GM23338 (cell line): Measurements from ENCODE around the gene CCDC28A. TPM values are rescaled to one million over a fixed set of nuclear protein-coding genes. Genes with fewer than 3 reads are reported as not detected.

Experiments used
- ATAC-seq: fragments of 200-7000 bp; cut with Tn5 transposase; 3 replicates; pipeline ENCODE4 v1.9.1; 2020
- DNase-seq: peaks from one replicate; pipeline ENCODE4 v3.0.0-alpha.2; 2015; ENCODE audit warnings: low spot score
- H2AFZ ChIP-seq: fragments of 200-600 bp; sonication (generic); 2 replicates; pipeline ENCODE4 v1.8.0; 2016; ENCODE audit warnings: antibody characterized with exemption, mild to moderate bottlenecking, moderate library complexity
- H3F3A ChIP-seq: fragments of 200-600 bp; sonication (generic); replicated peaks from 2 replicates; pipeline ENCODE4 v1.8.0; 2017; ENCODE audit warnings: antibody characterized with exemption, mixed run types, low read depth
- H3K27ac ChIP-seq: fragments of 200-600 bp; sonication (generic); 2 replicates; pipeline ENCODE4 v1.6.1; 2016; ENCODE audit warnings: low read depth
- H3K27me3 ChIP-seq: fragments of 200-600 bp; sonication (generic); 2 replicates; pipeline ENCODE4 v1.8.0; 2016; ENCODE audit warnings: mild to moderate bottlenecking, mixed run types, moderate library complexity; ENCODE audit not compliant: insufficient read depth
- H3K36me3 ChIP-seq: fragments of 200-600 bp; sonication (generic); 2 replicates; pipeline ENCODE4 v1.8.0; 2016; ENCODE audit warnings: mild to moderate bottlenecking; ENCODE audit not compliant: insufficient read depth
- H3K4me1 ChIP-seq: fragments of 200-600 bp; sonication (generic); 2 replicates; pipeline ENCODE4 v1.8.0; 2016; ENCODE audit warnings: mild to moderate bottlenecking, moderate library complexity; ENCODE audit not compliant: insufficient read depth
- H3K4me2 ChIP-seq: fragments of 200-600 bp; sonication (generic); 2 replicates; pipeline ENCODE4 v1.7.1; 2017; ENCODE audit warnings: mixed run types
- H3K4me3 ChIP-seq: fragments of 200-600 bp; sonication (generic); 2 replicates; pipeline ENCODE4 v1.6.1; 2016; ENCODE audit warnings: mixed run types
- H3K79me2 ChIP-seq: fragments of 200-600 bp; sonication (generic); replicated peaks from 2 replicates; pipeline ENCODE4 v1.8.0; 2017; ENCODE audit warnings: mild to moderate bottlenecking; ENCODE audit not compliant: insufficient read depth
- H3K9me2 ChIP-seq: fragments of 200-600 bp; sonication (generic); 2 replicates; pipeline ENCODE4 v1.8.0; 2017; ENCODE audit not compliant: insufficient read depth
- H4K20me1 ChIP-seq: fragments of 200-600 bp; sonication (generic); replicated peaks from 2 replicates; pipeline ENCODE4 v1.8.0; 2017; ENCODE audit warnings: mild to moderate bottlenecking; ENCODE audit not compliant: insufficient read depth
- H3K27ac Mint-ChIP-seq: 2 replicates; pipeline ENCODE4 v1.8.0; 2020; ENCODE audit warnings: inconsistent platforms, mild to moderate bottlenecking, moderate library complexity, mixed read lengths
- H3K27me3 Mint-ChIP-seq: 3 replicates; pipeline ENCODE4 v1.8.0; 2022; ENCODE audit warnings: low read depth, mild to moderate bottlenecking, moderate library complexity, mixed read lengths, inconsistent platforms; ENCODE audit not compliant: insufficient read depth, poor library complexity
- H3K36me3 Mint-ChIP-seq: 3 replicates; pipeline ENCODE4 v1.8.0; 2021; ENCODE audit warnings: low read depth, mild to moderate bottlenecking, inconsistent platforms, moderate library complexity, mixed read lengths
- H3K4me1 Mint-ChIP-seq: 3 replicates; pipeline ENCODE4 v1.8.0; 2020; ENCODE audit warnings: mild to moderate bottlenecking, inconsistent platforms, mixed read lengths
- H3K4me3 Mint-ChIP-seq: 3 replicates; pipeline ENCODE4 v1.8.0; 2021; ENCODE audit warnings: moderate library complexity, mild to moderate bottlenecking, inconsistent platforms, mixed read lengths
- H3K9me3 Mint-ChIP-seq: 3 replicates; pipeline ENCODE4 v1.8.0; 2020; ENCODE audit warnings: moderate library complexity, mild to moderate bottlenecking, inconsistent platforms, mixed read lengths
- CREB1 ChIP-seq: fragments of 250-450 bp; sonication (Bioruptor Pico); IDR thresholded peaks from 2 replicates; pipeline ENCODE4 v1.5.0; 2020; ENCODE audit warnings: low read depth, mild to moderate bottlenecking, moderate library complexity
- EZH2phosphoT487 ChIP-seq: fragments of 200-600 bp; sonication (generic); IDR thresholded peaks from one replicate; pipeline ENCODE4 v1.8.1; 2018; ENCODE audit warnings: antibody characterized with exemption; ENCODE audit not compliant: unreplicated experiment
- JUNB ChIP-seq: IDR thresholded peaks from one replicate; pipeline ENCODE4 v1.6.1; 2016; ENCODE audit warnings: antibody characterized with exemption; ENCODE audit not compliant: unreplicated experiment
- NANOG ChIP-seq: IDR thresholded peaks from 2 replicates; pipeline ENCODE4 v1.6.1; 2016; ENCODE audit warnings: antibody characterized with exemption, borderline replicate concordance
- POLR2AphosphoS5 ChIP-seq: IDR thresholded peaks from 2 replicates; pipeline ENCODE4 v1.6.1; 2016; ENCODE audit warnings: antibody characterized with exemption, low read depth
- REST ChIP-seq: IDR thresholded peaks from one replicate; pipeline ENCODE4 v1.6.1; 2018; ENCODE audit warnings: antibody characterized with exemption; ENCODE audit not compliant: unreplicated experiment
- STAT1 ChIP-seq: IDR thresholded peaks from one replicate; pipeline ENCODE4 v1.6.1; 2016; ENCODE audit warnings: antibody characterized with exemption; ENCODE audit not compliant: unreplicated experiment
- ZNF331 ChIP-seq: fragments of 250-450 bp; sonication (Bioruptor Pico); IDR thresholded peaks from 2 replicates; pipeline ENCODE4 v1.5.0; 2020; ENCODE audit warnings: low read depth, mild to moderate bottlenecking, moderate library complexity
- polyA plus RNA-seq: library from polyadenylated mRNA; unstranded; fragments of >200 nt; fragmentation: Nextera tagmentation; extraction: Ambion mirVana; gene quantifications from 2 replicates; pipeline ENCODE4 v1.2.1, GENCODE V29; 2016
- total RNA-seq: library from RNA; depleted of rRNA; stranded (reverse); fragments of >200 nt; shearing (Covaris generic); gene quantifications from 2 replicates; pipeline ENCODE4 v1.2.3, GENCODE V29; 2014
- TF ChIP-seq, protein P1 (sequence below), 2 experiments: fragments of 200-600 bp in 1 of 2; sonication (generic) in 1 of 2; conservative IDR thresholded peaks; 2 replicates each; pipeline versions ENCODE4 v1.5.1 to v1.6.1; 2016 to 2017; ENCODE audit warnings: antibody characterized with exemption in 2 of 2, low read depth in 2 of 2, mild to moderate bottlenecking in 2 of 2, moderate library complexity in 1 of 2

The CCDC28A gene
- total and polyA plus RNA-seq, 2 experiments from 2014 or later: 11.2 to 14.0 TPM

- H3K27ac ChIP-seq: no peak overlapping the region
- H3K9me2 ChIP-seq: peaks cover 4% of the 10 kb centered on the region; the same call in 1 of the 2 replicates
- peaks cover 29% of the 10 kb centered on the region for H3K9me3 Mint-ChIP-seq
- H3K36me3 Mint-ChIP-seq: peaks cover 30% of the 10 kb centered on the region
- DNase-seq: no peak
- H3K4me3 ChIP-seq: no peak overlapping the region
- no peak overlapping the region for H3K4me2 ChIP-seq
- H3K27me3 Mint-ChIP-seq: peaks cover 2% of the 10 kb centered on the region
- H3K27ac Mint-ChIP-seq: no peak overlapping the region
- no peaks in the 10 kb centered on the region for H3K4me1 Mint-ChIP-seq
- no peak for TF ChIP-seq CREB1 (CRISPR knock-in tag)
- no peaks in the 10 kb centered on the region for H3K79me2 ChIP-seq
- H3K4me3 Mint-ChIP-seq: no peak overlapping the region
- H3K36me3 ChIP-seq: no peaks in the 10 kb centered on the region
- no peaks in the 10 kb centered on the region for H3F3A ChIP-seq
- no peaks in the 10 kb centered on the region for H3K4me1 ChIP-seq
- H2AFZ ChIP-seq: no peak overlapping the region
- H4K20me1 ChIP-seq: no peaks in the 10 kb centered on the region
- no peak for ATAC-seq
- no peaks in the 10 kb centered on the region for H3K27me3 ChIP-seq
These were observed 36.9 kb upstream of the CCDC28A start for GRCh38 chr6:138736640-138737039.

- Histone ChIP-seq H3K4me3 (no peak overlapping the region), H2AFZ (no peak overlapping the region), H3K27me3 (no peaks in the 10 kb centered on the region), H4K20me1 (no peaks in the 10 kb centered on the region), H3K4me2 (no peak overlapping the region), H3F3A (no peaks in the 10 kb centered on the region), H3K27ac (no peak overlapping the region), H3K4me1 (no peaks in the 10 kb centered on the region), H3K9me2 (no peaks in the 10 kb centered on the region), H3K36me3 (no peaks in the 10 kb centered on the region), H3K79me2 (no peaks in the 10 kb centered on the region)
- no peaks in the 10 kb centered on the region for H3K36me3 Mint-ChIP-seq
- H3K27ac Mint-ChIP-seq: no peak overlapping the region
- TF ChIP-seq JUNB: no peak
- TF ChIP-seq STAT1: no peak
- TF ChIP-seq, protein P1, sequence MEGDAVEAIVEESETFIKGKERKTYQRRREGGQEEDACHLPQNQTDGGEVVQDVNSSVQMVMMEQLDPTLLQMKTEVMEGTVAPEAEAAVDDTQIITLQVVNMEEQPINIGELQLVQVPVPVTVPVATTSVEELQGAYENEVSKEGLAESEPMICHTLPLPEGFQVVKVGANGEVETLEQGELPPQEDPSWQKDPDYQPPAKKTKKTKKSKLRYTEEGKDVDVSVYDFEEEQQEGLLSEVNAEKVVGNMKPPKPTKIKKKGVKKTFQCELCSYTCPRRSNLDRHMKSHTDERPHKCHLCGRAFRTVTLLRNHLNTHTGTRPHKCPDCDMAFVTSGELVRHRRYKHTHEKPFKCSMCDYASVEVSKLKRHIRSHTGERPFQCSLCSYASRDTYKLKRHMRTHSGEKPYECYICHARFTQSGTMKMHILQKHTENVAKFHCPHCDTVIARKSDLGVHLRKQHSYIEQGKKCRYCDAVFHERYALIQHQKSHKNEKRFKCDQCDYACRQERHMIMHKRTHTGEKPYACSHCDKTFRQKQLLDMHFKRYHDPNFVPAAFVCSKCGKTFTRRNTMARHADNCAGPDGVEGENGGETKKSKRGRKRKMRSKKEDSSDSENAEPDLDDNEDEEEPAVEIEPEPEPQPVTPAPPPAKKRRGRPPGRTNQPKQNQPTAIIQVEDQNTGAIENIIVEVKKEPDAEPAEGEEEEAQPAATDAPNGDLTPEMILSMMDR (conservative IDR thresholded peaks at IDR 0.05; ENCODE audit: low read depth in 2 of 2): peak; percentile 53 to 56
- TF ChIP-seq REST: no peak
- TF ChIP-seq EZH2phosphoT487: no peak
- no peak for TF ChIP-seq ZNF331
- no peak for TF ChIP-seq NANOG
- TF ChIP-seq POLR2AphosphoS5: no peak
- H3K4me1 Mint-ChIP-seq: peaks cover 5% of the 10 kb centered on the region; the same call in 1 of the 3 replicates
- no peaks in the 10 kb centered on the region for H3K9me3 Mint-ChIP-seq
- peaks cover 6% of the 10 kb centered on the region for H3K27me3 Mint-ChIP-seq
- peak; percentile 59 for DNase-seq
- no peak overlapping the region for H3K4me3 Mint-ChIP-seq
- peak; percentile 91 for ATAC-seq
These were observed 21.6 kb upstream of the CCDC28A start for GRCh38 chr6:138752017-138752416.
